Activated CD8-positive, alpha-beta memory T cell treated with anti-CD3 and anti-CD28 coated beads for 36 hours (primary cell): ENCODE data around the gene MVB12B. TPM values are rescaled to one million over a fixed set of nuclear protein-coding genes. Genes with fewer than 3 reads are reported as not detected.

Experiments used
- CTCF ChIA-PET: fragments of 350-600 bp; sonication (Branson Sonifier 250); formaldehyde crosslinking; loops from one replicate; lab custom pipeline; 2021; ENCODE audit warnings: antibody characterized with exemption; lab: Charles Lee
- POLR2A ChIA-PET: fragments of 350-600 bp; sonication (Branson Sonifier 250); formaldehyde crosslinking; loops from one replicate; lab custom pipeline; 2021; ENCODE audit warnings: antibody characterized with exemption; lab: Charles Lee
- total RNA-seq, 2 experiments: library from RNA; stranded (reverse); gene quantifications; one replicate each; pipeline ENCODE4 v1.2.3, GENCODE V29; 2021

MVB12B gene
- total RNA-seq, 2 experiments from 2014 or later: 7.5 to 7.8 TPM

- POLR2A ChIA-PET: no interaction called here
- CTCF ChIA-PET: interaction anchor here (1.2 to 10.9 kb wide), 5 partner anchors 11 to 59 kb away, joined by 3 to 158 read pairs (median 7); no protein-coding TSS in a partner anchor
Observed at GRCh38 chr9:126497660-126498275, 171.1 kb downstream of the MVB12B start.

DNA sequence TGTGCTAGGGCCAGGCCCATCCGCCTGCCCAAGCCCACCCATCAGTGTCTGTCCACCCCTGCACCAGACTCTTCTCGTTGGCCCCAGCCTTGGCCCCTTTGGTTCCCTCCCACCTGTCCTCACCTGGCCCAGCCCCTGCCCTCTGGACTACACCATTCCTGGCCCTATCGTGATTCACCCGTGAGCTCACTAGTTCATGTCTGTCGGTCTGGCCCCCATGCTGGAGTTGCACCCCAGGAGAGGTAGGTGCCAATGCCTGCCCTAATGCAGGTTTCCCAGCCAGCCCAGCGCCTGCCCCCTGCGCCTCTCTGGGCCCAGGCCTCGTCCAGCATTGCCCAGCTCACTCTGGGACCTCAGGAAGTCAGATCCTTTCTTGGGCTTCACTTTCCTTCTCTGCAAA lies 171.7 kb downstream of the MVB12B start:
- POLR2A ChIA-PET: no interaction called here
- CTCF ChIA-PET: interaction anchor here (0.6 to 10.9 kb wide), 10 partner anchors 10 to 880 kb away, joined by 3 to 158 read pairs (median 7); no protein-coding TSS in a partner anchor

GRCh38 chr9:126499005-126499910 lies 172.6 kb downstream of the MVB12B start:
- ChIA-PET POLR2A (no interaction called here), CTCF (interaction anchor here (0.6 to 10.9 kb wide), 26 partner anchors 8 to 879 kb away, joined by 3 to 158 read pairs (median 4); no protein-coding TSS in a partner anchor)

GRCh38 chr9:126499911-126500599 lies 173.4 kb downstream of the MVB12B start:
- ChIA-PET POLR2A (interaction anchor here (0.6 kb wide), 1 partner anchor 57 kb away, joined by 3 read pairs; no protein-coding TSS in a partner anchor), CTCF (interaction anchor here (0.6 to 10.9 kb wide), 23 partner anchors 8 to 191 kb away, joined by 3 to 158 read pairs (median 4); no protein-coding TSS in a partner anchor)

DNA sequence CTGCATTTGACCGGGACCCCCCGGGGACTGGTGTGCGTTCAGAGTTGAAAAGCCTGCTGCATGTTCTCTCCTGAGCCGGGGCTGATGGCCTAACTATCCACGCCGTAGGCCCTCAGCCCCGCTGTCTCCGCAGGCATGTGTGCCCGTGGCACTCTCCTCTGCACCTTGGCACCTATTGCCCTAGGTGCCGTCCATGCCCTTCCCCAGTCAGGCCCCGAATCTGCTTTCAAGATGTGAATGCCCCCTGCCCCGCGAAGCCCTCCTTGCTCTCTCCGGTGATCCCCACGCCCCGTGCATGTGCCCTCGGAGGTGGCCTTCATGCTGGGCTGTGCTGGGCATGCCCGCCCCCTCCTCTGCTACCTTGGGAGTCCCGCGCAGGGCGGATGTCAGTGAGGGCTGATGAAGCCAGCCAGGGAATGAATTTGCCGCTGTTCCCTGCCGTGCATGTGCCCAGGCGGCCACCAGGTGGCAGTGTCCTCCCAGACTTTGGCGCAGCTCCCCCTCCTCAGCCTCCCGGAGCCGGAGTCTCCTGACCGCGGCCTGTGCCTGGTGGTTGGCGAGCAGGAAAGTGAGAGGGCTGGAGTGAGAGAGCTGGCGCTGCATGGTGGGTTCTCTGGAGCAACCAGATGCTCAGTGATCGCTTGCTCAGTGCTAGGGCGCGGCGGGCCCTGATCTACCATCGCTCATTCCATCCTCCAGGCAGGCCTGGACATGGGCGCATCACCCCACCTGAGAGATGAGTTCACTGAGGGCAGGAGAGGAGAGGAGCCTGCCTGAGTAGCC lies 174.2 kb downstream of the MVB12B start:
- POLR2A ChIA-PET: interaction anchor here (0.6 kb wide), 1 partner anchor 57 kb away, joined by 3 read pairs; no protein-coding TSS in a partner anchor
- CTCF ChIA-PET: interaction anchor here (0.6 to 10.9 kb wide), 16 partner anchors 15 to 159 kb away, joined by 3 to 158 read pairs (median 4); no protein-coding TSS in a partner anchor

DNA sequence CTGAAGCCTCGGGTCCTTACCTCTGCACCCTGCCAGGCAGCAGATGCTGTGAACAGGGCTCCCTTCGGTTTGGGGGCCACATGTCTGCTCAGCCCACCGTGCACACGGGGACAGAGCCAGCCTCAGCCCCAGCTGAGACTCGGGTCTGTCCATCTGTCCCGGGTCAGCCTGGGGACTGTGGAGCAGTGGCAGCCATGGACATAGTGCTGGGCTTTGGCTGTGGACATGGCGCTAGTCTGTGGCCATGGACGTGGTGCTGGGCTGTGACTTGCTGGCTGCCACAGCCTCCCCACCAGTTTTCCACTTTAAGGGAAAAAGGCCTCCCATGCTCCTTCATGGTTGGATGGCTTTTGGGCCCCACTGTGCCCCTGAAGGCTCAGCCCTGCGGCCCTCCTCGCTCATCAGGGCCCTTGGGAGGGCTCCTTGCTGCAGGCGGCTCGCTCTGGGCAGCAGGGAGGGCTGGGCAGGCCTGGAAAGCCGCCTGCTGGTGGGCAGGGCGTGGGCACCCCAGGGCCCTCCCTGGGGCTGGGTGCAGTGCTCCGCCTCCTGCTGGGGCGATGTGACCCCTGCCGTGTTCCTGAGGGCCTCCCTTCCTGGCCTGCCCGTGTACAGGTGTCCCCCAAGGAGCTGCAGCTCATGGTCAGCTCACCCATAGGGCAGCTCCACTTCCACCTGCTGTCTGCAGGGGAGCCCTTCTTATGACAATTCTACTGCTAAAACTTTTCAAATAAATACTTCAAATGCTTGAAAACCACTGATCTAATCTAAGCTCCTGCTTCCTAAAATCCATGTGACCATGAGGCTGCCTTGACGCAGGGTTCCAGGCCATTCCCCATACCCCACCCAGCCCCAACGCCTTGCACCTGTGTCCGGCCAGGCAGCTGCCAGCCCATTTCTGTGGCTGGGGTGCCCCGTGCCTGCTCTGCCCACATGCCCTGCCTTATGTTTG lies 175.0 kb downstream of the MVB12B start:
- ChIA-PET POLR2A (no interaction called here), CTCF (interaction anchor here (0.7 to 10.9 kb wide), 7 partner anchors 14 to 55 kb away, joined by 3 to 158 read pairs (median 9); no protein-coding TSS in a partner anchor)

DNA sequence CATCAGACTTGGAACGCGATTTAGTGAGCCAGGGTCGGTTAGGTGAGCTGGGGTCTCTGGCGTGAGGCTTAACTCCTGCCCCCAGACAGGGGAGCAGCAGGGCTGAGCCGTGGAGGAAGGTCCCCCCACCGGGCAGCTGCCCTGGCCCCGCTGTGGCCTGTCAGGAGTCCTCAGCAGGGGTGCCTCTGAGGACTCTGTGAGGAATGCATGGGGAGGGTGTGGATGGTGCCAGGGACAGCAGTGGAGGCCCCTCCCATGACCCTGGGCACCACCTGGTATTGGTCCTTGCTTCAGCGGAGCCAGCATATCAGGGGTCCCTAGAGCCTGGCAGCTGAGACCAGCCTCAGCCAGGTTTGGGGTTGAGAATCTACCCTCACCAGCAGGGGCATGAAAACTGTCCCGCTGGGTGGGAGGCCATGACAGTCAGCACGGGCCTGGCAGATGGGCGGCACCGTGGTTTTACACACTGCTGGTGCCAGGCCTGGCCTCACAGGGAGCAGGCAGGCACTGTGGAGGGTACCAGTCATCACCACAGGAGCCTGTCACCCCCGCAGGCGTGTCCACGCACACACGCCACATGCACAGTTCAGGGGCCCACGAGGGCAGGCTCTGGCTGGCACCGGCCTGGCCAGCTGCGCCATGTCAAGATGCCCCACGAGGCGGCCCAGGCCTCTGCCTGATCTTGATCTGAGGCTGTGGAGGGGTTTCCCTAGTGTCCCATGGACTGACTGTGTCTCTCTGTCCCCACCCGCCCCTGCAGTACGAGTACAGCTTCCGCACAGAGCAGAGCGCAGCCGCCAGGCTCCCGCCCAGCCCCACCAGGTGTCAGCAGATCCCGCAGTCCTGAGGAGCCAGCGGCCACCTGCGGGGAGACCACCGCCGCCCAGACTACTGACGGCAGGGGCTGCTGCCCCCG lies 176.0 kb downstream of the MVB12B start:
- POLR2A ChIA-PET: no interaction called here
- CTCF ChIA-PET: interaction anchor here (4.3 to 10.9 kb wide), 2 partner anchors 13 to 54 kb away, joined by 55 to 158 read pairs; no protein-coding TSS in a partner anchor

DNA sequence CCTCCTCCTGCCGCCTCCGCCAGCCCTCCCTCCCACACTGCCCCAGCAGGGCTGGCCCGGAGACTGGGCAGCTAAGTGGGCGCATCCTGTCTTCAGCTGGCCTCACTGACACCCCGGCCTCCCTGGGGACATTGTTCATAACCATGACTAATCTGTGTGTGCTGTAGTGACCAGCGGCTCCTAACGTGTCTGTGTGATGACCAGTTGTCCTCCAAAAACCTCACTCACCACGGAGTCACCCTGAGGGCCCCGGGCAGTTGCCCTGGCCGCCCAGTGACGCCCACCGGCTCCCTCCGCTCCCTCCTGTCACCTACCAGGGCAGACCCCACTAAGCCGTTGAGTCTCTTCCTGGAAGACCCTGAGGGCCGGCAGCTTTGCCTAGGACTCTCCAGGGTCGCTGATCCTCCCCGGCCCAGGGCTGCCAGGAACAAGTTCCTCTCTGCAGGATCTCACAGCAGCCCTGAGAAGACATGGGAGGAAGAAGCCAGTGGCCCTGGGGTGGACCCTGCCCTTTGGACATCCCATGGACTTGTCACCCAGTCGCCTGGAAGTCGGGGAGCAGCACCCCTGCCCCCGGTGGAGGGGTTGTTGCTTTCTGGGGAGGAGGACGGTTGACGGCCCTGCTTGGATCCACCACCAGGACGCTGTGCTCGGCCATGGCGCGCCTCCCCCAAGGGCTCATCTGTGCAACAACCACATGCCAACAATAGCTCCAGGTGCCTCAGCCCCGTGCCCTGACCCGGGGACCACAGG lies 176.9 kb downstream of the MVB12B start:
- CTCF ChIA-PET: interaction anchor here (10.9 kb wide), 1 partner anchor 53 kb away, joined by 158 read pairs; no protein-coding TSS in a partner anchor
- POLR2A ChIA-PET: no interaction called here

GRCh38 chr9:126504086-126504976 lies 177.7 kb downstream of the MVB12B start:
- ChIA-PET POLR2A (no interaction called here), CTCF (interaction anchor here (1.0 to 10.9 kb wide), 2 partner anchors 9 to 53 kb away, joined by 3 to 158 read pairs; no protein-coding TSS in a partner anchor)

DNA sequence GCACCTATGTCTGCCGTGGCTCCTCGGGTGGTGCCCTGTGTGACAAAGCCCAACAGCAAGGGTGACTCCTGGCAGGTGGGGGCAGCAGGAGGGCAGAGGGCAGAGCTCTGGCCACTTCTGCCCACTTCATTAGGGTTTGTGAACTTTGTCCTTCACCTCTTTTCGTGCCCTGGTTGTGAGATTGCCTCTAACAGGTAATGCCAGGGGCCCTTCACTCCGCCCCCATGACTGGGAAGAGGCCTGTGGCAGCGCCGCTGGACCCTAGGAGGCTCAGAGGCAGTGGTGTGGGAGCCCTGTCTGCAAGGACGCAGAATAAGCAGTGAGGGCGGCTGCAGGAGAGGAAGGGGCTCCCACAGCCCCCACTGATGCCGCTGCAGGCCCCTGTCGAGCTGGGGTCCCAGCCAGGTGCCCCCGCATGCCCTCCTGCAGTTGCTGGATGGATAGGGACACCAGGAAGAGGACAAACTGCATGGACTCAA lies 178.4 kb downstream of the MVB12B start:
- CTCF ChIA-PET: interaction anchor here (1.0 to 10.9 kb wide), 2 partner anchors 9 to 52 kb away, joined by 3 to 158 read pairs; no protein-coding TSS in a partner anchor
- POLR2A ChIA-PET: no interaction called here

- CTCF ChIA-PET: interaction anchor here (0.5 to 10.9 kb wide), 4 partner anchors 8 to 52 kb away, joined by 3 to 158 read pairs (median 13); no protein-coding TSS in a partner anchor
- POLR2A ChIA-PET: no interaction called here
Observed at GRCh38 chr9:126505697-126506346, 179.2 kb downstream of the MVB12B start.

GRCh38 chr9:126506361-126507317 lies 180.0 kb downstream of the MVB12B start:
- CTCF ChIA-PET: interaction anchor here (0.5 to 3.4 kb wide), 2 partner anchors 49 to 51 kb away, joined by 4 to 22 read pairs; no protein-coding TSS in a partner anchor
- POLR2A ChIA-PET: no interaction called here
